Right atrium auricular region (tissue), 2 donors: Measurements from ENCODE around the gene AFDN. TPM values are rescaled to one million over a fixed set of nuclear protein-coding genes. Genes with fewer than 3 reads are reported as not detected.

Experiments used
- DNase-seq: peaks from one replicate; pipeline ENCODE4 v3.0.0-alpha.2; 2019; ENCODE audit warnings: low spot score
- H3K27ac ChIP-seq, 2 donors: fragments of 200-600 bp; sonication (generic); 1 replicate in 1 of 2; 2 replicates in 1 of 2; pipeline ENCODE4 v1.5.1; 2016 to 2019
- H3K27me3 ChIP-seq, 2 donors: fragments of 200-600 bp; sonication (generic); one replicate each; pipeline versions ENCODE4 v1.5.1 to v1.6.0; 2017 to 2019
- H3K36me3 ChIP-seq: fragments of 200-600 bp; sonication (generic); one replicate; pipeline ENCODE4 v1.5.1; 2016
- H3K4me1 ChIP-seq, 2 donors: fragments of 200-600 bp; sonication (generic); one replicate each; pipeline versions ENCODE4 v1.5.1 to v1.6.0; 2017 to 2019
- H3K4me3 ChIP-seq, 2 donors: fragments of 200-600 bp; sonication (generic); 1 replicate in 1 of 2; 2 replicates in 1 of 2; pipeline ENCODE4 v1.5.1; 2017 to 2019; ENCODE audit warnings: mild to moderate bottlenecking in 1 of 2, moderate library complexity in 1 of 2
- H3K9me3 ChIP-seq, 2 donors: fragments of 200-600 bp; sonication (generic); one replicate each; pipeline ENCODE4 v1.5.1; 2019
- total RNA-seq, 2 donors: library from RNA; depleted of rRNA; stranded (reverse); fragments of >200 nt; gene quantifications; one replicate each; pipeline ENCODE4 v1.1.0, GENCODE V29; 2016
- TF ChIP-seq, protein P1 (sequence below), 2 donors: fragments of 200-600 bp; sonication (generic); IDR thresholded peaks; one replicate each; pipeline ENCODE4 v1.5.1; 2019; ENCODE audit warnings: antibody characterized with exemption in 2 of 2

The AFDN gene
- total RNA-seq, 2 donors from 2014 or later: 51.6 to 51.8 TPM

DNA sequence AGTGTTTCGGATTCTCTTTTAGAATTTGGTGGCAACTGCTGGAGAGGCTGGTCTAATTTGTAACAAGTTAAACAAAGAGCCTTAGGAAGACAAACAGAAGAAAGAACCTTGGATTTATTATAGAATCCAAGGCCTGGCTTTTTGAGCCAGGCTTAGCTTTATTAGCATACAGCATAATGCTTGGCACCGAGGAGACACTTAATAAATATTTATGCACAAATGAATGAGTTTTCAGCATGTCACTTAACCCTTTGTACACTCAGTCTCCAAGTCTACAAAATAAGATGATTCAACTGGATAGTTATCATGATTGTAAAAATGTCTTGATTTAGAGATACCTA lies 38.2 kb upstream of the AFDN start:
- Histone ChIP-seq H3K4me1 (no peaks in the 10 kb centered on the region), H3K27me3 (no peaks in the 10 kb centered on the region), H3K4me3 (no peak overlapping the region), H3K36me3 (no peaks in the 10 kb centered on the region), H3K9me3 (no peaks in the 10 kb centered on the region), H3K27ac (no peak overlapping the region)
- TF ChIP-seq, protein P1, sequence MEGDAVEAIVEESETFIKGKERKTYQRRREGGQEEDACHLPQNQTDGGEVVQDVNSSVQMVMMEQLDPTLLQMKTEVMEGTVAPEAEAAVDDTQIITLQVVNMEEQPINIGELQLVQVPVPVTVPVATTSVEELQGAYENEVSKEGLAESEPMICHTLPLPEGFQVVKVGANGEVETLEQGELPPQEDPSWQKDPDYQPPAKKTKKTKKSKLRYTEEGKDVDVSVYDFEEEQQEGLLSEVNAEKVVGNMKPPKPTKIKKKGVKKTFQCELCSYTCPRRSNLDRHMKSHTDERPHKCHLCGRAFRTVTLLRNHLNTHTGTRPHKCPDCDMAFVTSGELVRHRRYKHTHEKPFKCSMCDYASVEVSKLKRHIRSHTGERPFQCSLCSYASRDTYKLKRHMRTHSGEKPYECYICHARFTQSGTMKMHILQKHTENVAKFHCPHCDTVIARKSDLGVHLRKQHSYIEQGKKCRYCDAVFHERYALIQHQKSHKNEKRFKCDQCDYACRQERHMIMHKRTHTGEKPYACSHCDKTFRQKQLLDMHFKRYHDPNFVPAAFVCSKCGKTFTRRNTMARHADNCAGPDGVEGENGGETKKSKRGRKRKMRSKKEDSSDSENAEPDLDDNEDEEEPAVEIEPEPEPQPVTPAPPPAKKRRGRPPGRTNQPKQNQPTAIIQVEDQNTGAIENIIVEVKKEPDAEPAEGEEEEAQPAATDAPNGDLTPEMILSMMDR (IDR thresholded peaks at IDR 0.05): no peak
- no peak for DNase-seq

DNA sequence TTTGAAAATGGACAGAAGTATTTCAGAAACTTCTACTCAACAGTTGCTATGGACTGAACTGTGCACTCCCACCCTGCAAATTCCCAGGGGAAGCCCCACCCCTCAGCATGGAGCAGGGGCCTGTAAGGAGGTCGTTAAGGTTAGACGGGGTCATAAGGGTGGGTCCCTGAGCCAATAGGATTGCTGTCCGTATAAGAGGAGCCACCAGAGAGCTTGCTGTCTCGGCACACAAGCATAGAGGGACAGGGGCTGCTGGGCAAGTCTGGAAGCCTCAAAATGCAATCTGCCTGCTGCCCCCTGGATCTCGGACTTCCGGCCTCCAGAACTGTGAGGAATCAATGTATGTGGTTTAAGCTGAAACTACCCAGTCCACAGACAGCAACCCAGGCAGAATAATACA lies 37.4 kb upstream of the AFDN start:
- no peak for DNase-seq
- Histone ChIP-seq H3K36me3 (no peaks in the 10 kb centered on the region), H3K27ac (no peak overlapping the region), H3K9me3 (no peaks in the 10 kb centered on the region), H3K27me3 (no peaks in the 10 kb centered on the region), H3K4me3 (no peak overlapping the region), H3K4me1 (no peaks in the 10 kb centered on the region)
- TF ChIP-seq, protein P1 (IDR thresholded peaks at IDR 0.05): no peak

DNA sequence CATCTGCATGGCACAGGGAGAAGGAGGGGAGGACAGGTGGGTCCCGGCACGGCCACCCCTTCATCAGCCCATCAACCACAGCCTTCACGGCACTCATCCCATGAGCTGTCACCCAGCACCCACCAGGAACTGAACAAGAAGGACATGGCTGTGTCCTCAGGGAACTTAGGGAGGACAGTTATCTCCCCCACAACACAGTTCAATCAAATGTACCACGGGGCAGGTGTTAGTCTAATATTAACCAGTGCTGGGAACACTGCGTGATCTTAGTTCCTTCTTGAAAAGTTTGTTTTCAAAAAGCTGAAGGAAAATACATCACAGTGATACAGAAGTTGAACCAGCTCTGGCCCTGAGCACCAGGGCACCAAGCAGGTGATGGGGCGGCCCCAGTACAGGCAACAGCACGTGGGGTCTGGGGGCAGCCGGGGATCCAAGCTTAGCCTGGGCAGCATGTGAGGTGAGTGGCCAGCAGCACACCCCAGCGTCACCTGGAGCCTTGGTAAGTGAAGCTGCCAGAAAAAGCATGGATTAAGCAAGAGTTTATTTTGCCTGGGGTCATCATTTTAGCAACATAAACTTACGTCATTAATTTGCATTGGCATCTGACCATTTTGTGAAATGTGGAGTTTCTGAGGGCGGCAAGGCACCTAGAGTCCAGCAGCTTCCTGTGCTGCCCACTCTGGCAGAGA lies 35.5 kb upstream of the AFDN start:
- DNase-seq: no peak
- Histone ChIP-seq H3K4me3 (no peak overlapping the region), H3K36me3 (no peaks in the 10 kb centered on the region), H3K27ac (no peak overlapping the region), H3K4me1 (peaks cover 0 to 6% of the 10 kb centered on the region in 2 donors), H3K27me3 (no peaks in the 10 kb centered on the region), H3K9me3 (no peaks in the 10 kb centered on the region)
- TF ChIP-seq, protein P1 (IDR thresholded peaks at IDR 0.05): no peak

DNA sequence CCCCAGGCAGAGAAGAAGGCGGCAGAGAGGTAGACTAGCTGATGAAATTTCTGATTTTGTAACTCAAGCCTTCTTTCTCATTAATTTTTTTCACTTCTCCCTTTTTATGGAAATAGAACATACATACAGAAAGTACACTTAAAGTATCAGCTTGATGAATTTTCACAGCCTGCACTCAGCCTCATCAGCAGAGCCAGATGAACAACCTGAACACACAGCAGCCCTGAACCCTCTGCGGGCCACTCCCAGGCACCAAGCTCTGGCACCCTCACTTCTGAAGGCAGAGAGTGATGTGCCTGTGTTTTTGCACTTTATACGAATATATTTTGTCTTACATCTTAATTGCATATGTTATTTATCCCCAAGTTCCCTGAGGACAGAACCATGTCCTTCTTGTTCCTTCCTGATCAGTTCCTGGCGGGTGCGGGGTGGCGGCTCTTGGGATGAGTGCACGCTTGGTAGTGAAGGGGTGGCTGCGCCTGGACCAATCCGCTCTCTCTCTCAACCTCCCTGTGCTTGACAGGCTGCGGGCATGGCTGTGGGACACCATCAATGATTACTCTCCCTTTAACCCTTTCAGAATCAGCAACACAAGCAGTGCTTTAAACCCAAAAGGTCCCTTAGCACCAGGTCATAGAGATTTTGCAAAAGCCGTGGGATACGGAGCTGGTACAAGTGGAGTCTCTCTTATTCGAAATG lies 34.8 kb upstream of the AFDN start:
- TF ChIP-seq, protein P1 (IDR thresholded peaks at IDR 0.05): no peak
- no peaks in the 10 kb centered on the region for H3K27me3 ChIP-seq
- H3K4me1 ChIP-seq: peaks cover 0 to 11% of the 10 kb centered on the region in 2 donors
- no peaks in the 10 kb centered on the region for H3K36me3 ChIP-seq
- H3K4me3 ChIP-seq: no peak overlapping the region
- DNase-seq: no peak
- no peaks in the 10 kb centered on the region for H3K9me3 ChIP-seq
- H3K27ac ChIP-seq: no peak overlapping the region

DNA sequence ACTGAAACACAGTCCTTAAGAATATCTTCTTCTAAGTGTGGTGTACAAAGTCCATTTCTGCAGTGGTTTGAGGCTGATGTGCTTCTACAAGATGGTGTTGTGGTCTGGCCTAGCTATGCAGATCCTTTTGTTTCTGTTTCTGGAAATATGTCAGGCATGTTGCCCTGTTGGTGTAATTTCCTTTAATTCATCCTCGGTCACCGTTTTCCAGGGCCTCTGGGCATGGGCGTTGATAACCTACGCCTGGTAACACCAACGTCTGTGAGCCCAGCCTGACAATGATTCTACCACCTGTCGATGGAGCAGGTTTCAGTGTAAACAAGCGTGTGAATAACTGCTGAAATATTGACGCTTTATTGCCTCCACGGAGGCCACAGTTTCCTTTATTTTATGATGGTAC lies 33.3 kb upstream of the AFDN start:
- Histone ChIP-seq H3K4me3 (no peak overlapping the region), H3K9me3 (no peaks in the 10 kb centered on the region), H3K27ac (no peak overlapping the region), H3K36me3 (no peaks in the 10 kb centered on the region), H3K27me3 (no peaks in the 10 kb centered on the region), H3K4me1 (peaks cover 0 to 16% of the 10 kb centered on the region in 2 donors)
- DNase-seq: no peak
- TF ChIP-seq, protein P1 (IDR thresholded peaks at IDR 0.05): no peak
